ENCODE measurements around the gene TRMT2A.
"Not testable (repeated sequence)": the region's sequence is repeated elsewhere in the genome, so short reads cannot be mapped to it uniquely, and the experiment has no call there.

TRMT2A gene

DNA sequence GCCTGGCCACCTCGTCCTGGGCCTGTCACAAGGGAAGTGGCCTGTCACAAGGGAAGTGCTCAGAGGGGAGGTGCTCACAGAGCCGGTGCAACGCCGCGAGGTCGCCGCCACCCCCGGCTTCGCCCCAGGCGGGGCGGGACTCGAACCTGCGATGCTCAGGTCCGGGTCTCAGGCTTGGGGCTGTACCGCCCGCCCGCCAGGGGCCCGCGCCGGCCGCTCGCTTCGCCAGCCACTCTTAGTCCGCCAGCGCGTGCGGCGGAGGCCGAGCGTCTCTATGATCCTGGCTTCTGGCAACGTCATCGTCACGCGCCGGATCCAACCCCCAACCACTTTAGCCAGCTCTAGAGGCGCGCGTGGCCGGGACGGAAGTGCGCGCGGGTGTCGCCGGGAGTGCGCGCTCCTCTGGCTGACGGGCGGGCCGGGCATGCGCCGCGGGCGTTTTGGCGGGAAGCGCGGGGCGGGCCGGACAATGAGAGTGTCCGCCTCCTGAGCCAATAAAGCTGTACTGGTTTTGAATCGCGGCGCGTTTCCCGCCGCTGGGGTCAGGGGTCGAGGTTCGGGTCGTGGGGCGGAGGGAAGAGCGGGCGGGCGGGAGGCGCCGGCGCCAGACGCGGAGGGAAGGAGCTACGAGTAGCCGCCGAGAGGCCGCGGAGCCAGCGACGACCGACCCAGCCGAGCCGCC, at the start of gene TRMT2A:
TRMT2A (minus strand) TSS at position 276 of the 682 bp plus-strand sequence. CDS start 320 bp downstream, outside the sequence.
- TF ChIP-seq CTCF (IDR thresholded peaks at IDR 0.05; ENCODE audit: low read depth, low read length): no peak; the same call in 1 of the 2 replicates
- DNase-seq (ENCODE audit: extremely low read depth, low read depth): peak; percentile 96

- DNase-seq (ENCODE audit: extremely low read depth, low read depth): no peak
- no peak for TF ChIP-seq CTCF (IDR thresholded peaks at IDR 0.05; ENCODE audit: low read depth, low read length)
Measured at GRCh38 chr22:20166703-20167102, 49.7 kb upstream of the TRMT2A start.

GRCh38 chr22:20165913-20166312, 48.9 kb upstream of the TRMT2A start:
- TF ChIP-seq CTCF (IDR thresholded peaks at IDR 0.05; ENCODE audit: low read depth, low read length): no peak

GRCh38 chr22:20165421-20165820, 48.4 kb upstream of the TRMT2A start:
- TF ChIP-seq CTCF (IDR thresholded peaks at IDR 0.05; ENCODE audit: low read depth, low read length): no peak
- no peak for DNase-seq (ENCODE audit: extremely low read depth, low read depth)

More at GRCh38 chr22:20165913-20166312, 48.9 kb upstream of the TRMT2A start:
- no peak for DNase-seq (ENCODE audit: extremely low read depth, low read depth)

- no peak for TF ChIP-seq CTCF (IDR thresholded peaks at IDR 0.05; ENCODE audit: low read depth, low read length)
- no peak for DNase-seq (ENCODE audit: extremely low read depth, low read depth)
Measured at GRCh38 chr22:20164863-20165262, 47.8 kb upstream of the TRMT2A start.

GRCh38 chr22:20160041-20160440, 43.0 kb upstream of the TRMT2A start:
- no peak for DNase-seq (ENCODE audit: extremely low read depth, low read depth)
- no peak for TF ChIP-seq CTCF (IDR thresholded peaks at IDR 0.05; ENCODE audit: low read depth, low read length)

DNA sequence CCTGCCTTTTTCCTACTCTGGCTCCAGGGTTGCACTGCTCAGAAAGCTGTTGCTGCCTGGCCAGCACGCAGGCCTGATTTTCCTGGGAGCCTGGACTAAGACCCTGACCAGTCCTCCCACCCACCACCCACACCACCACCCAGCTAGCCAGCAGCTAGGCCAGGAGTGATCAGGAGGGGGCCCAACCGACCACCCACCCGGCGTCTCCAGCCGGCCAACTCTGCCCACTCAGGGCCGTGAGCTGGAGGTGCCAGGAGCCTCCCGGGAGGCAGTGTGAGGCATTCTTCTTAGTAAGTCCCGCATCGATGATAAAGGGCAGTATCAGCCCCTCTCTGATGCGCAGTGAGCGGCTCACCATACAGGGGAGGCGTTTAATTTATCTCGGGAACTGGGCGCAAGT, 42.5 kb upstream of the TRMT2A start:
- not testable (repeated sequence) for DNase-seq (ENCODE audit: extremely low read depth, low read depth)

GRCh38 chr22:20159076-20159475, 42.0 kb upstream of the TRMT2A start:
- DNase-seq (ENCODE audit: extremely low read depth, low read depth): no peak
- TF ChIP-seq CTCF (IDR thresholded peaks at IDR 0.05; ENCODE audit: low read depth, low read length): no peak
